ENCODE data around the gene PRKCQ.

PRKCQ gene

GRCh38 chr10:6409971-6410643, 170.0 kb downstream of the PRKCQ start:
- peak in 1 of 3 donors; percentile 21 for DNase-seq (ENCODE audit: low read depth in 2 of 3, low spot score in 1 of 3)

- no peak for DNase-seq (ENCODE audit: low read depth in 2 of 3, low spot score in 1 of 3)
Observed at GRCh38 chr10:6408799-6409198, 171.3 kb downstream of the PRKCQ start.

- DNase-seq (ENCODE audit: low read depth in 2 of 3, low spot score in 1 of 3) = no peak
Observed at GRCh38 chr10:6407034-6407721, 172.9 kb downstream of the PRKCQ start.

GRCh38 chr10:6406220-6407033, 173.6 kb downstream of the PRKCQ start:
- DNase-seq (ENCODE audit: low read depth in 2 of 3, low spot score in 1 of 3) = peak in 1 of 3 donors; percentile 46

GRCh38 chr10:6405713-6406112, 174.4 kb downstream of the PRKCQ start:
- DNase-seq (ENCODE audit: low read depth in 2 of 3, low spot score in 1 of 3) = no peak

- DNase-seq (ENCODE audit: low read depth in 2 of 3, low spot score in 1 of 3) = no peak
Observed at GRCh38 chr10:6404127-6405072, 175.7 kb downstream of the PRKCQ start.

GRCh38 chr10:6402960-6403359, 177.1 kb downstream of the PRKCQ start:
- no peak for DNase-seq (ENCODE audit: low read depth in 2 of 3, low spot score in 1 of 3)

- no peak for DNase-seq (ENCODE audit: low read depth in 2 of 3, low spot score in 1 of 3)
Observed at GRCh38 chr10:6402349-6402709, 177.7 kb downstream of the PRKCQ start.

GRCh38 chr10:6401558-6402348, 178.3 kb downstream of the PRKCQ start:
- peak; percentile 31 to 54 (median 32) for DNase-seq (ENCODE audit: low read depth in 2 of 3, low spot score in 1 of 3)

- DNase-seq (ENCODE audit: low read depth in 2 of 3, low spot score in 1 of 3) = no peak
Observed at GRCh38 chr10:6400821-6401465, 179.1 kb downstream of the PRKCQ start.

- DNase-seq (ENCODE audit: low read depth in 2 of 3, low spot score in 1 of 3) = no peak
Observed at GRCh38 chr10:6400331-6400730, 179.7 kb downstream of the PRKCQ start.

GRCh38 chr10:6399879-6400278, 180.2 kb downstream of the PRKCQ start:
- DNase-seq (ENCODE audit: low read depth in 2 of 3, low spot score in 1 of 3) = no peak

- DNase-seq (ENCODE audit: low read depth in 2 of 3, low spot score in 1 of 3) = no peak
Observed at GRCh38 chr10:6399231-6399741, 180.8 kb downstream of the PRKCQ start.

GRCh38 chr10:6398399-6398798, 181.7 kb downstream of the PRKCQ start:
- DNase-seq (ENCODE audit: low read depth in 2 of 3, low spot score in 1 of 3) = no peak

GRCh38 chr10:6396652-6397051, 183.4 kb downstream of the PRKCQ start:
- DNase-seq (ENCODE audit: low read depth in 2 of 3, low spot score in 1 of 3) = no peak

GRCh38 chr10:6396226-6396625, 183.8 kb downstream of the PRKCQ start:
- no peak for DNase-seq (ENCODE audit: low read depth in 2 of 3, low spot score in 1 of 3)

- DNase-seq (ENCODE audit: low read depth in 2 of 3, low spot score in 1 of 3) = no peak
Observed at GRCh38 chr10:6395606-6396005, 184.5 kb downstream of the PRKCQ start.

GRCh38 chr10:6394084-6394483, 186.0 kb downstream of the PRKCQ start:
- DNase-seq (ENCODE audit: low read depth in 2 of 3, low spot score in 1 of 3) = no peak

GRCh38 chr10:6393168-6393567, 186.9 kb downstream of the PRKCQ start:
- no peak for DNase-seq (ENCODE audit: low read depth in 2 of 3, low spot score in 1 of 3)
